Measurements from ENCODE around the gene SLC13A2. TPM values are rescaled to one million over a fixed set of nuclear protein-coding genes. Genes with fewer than 3 reads are reported as not detected.

SLC13A2 gene
- not detected in 2 replicates for total RNA-seq
- polyA plus RNA-seq = not detected in 2 replicates
- not detected in 2 replicates for polyA plus RNA-seq (2011; cell fraction: cytosol; rRNA removed)
- not detected in 2 replicates for polyA plus RNA-seq (2011; cell fraction: nucleus; rRNA removed)
- not detected in 2 replicates for polyA plus RNA-seq (2012)
- polyA minus RNA-seq = not detected in 2 replicates
- polyA minus RNA-seq (2011; cell fraction: cytosol; rRNA and poly(A)+ RNA removed) = not detected
- polyA minus RNA-seq (2011; cell fraction: nucleus; rRNA and poly(A)+ RNA removed) = not detected in 2 replicates
- Bru-seq, nascent RNA = not detected
- BruChase-seq, experiment 1, labeled RNA remaining after a 6-hour chase = not detected
- BruChase-seq, experiment 2, labeled RNA remaining after a 2-hour chase = percentile 4 among the genes with signal in this experiment
- long read RNA-seq = 0 reads

DNA sequence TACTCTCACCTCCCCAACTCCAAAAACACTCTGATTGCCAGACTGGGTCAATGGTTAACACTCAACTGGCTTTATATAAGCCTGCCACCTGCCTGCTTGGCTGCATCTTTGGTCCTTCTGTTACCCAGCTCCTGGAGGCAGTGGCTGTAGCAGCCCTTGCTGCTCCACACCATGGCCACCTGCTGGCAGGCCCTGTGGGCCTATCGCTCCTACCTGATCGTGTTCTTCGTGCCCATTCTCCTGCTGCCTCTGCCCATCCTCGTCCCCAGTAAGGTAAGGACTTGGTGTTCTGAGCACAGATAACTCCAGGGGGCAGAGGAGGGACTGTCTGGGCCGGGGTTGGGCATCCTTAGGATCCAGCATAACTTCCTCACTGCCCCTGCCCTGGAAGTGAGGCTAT lies at the start of gene SLC13A2:
TSS of gene SLC13A2 (plus strand) at position 103 of the 400 bp plus-strand sequence. CDS start at position 172, 69 bp downstream.
- Histone ChIP-seq H4K20me1 (replicated peaks; ENCODE audit: control insufficient read depth, extremely low read depth, insufficient read depth, low read length) (no peaks in the 10 kb centered on the region), H3K36me3 (ENCODE audit: control insufficient read depth in 2 of 2, extremely low read depth in 1 of 2, insufficient read depth in 2 of 2, low read length in 2 of 2) (no peaks in the 10 kb centered on the region), H3K4me2 (ENCODE audit: insufficient read depth, low read length) (no peak within 1 kb of the TSS), H3K9ac (replicated peaks; ENCODE audit: extremely low read depth, insufficient read depth, low read length) (no peak within 1 kb of the TSS), H3K9me1 (replicated peaks; ENCODE audit: control insufficient read depth, extremely low read depth, insufficient read depth, low read length) (no peaks in the 10 kb centered on the region), H3K4me1 (ENCODE audit: control insufficient read depth, extremely low read depth, insufficient read depth, low read length) (no peaks in the 10 kb centered on the region), H3K27me3 (ENCODE audit: control insufficient read depth in 2 of 2, insufficient read depth in 2 of 2, low read length in 2 of 2) (peaks cover 2% of the 10 kb centered on the region in 2 experiments), H3K27ac (ENCODE audit: insufficient read depth, low read depth, low read length) (no peak within 1 kb of the TSS), H3K9me3 (replicated peaks; ENCODE audit: control insufficient read depth, insufficient read depth, low read length) (no peaks in the 10 kb centered on the region), H3K79me2 (ENCODE audit: control insufficient read depth, insufficient read depth, low read length) (no peaks in the 10 kb centered on the region), H3K4me3 (replicated peaks in 1 of 3; ENCODE audit: insufficient read depth in 1 of 3, low read depth in 1 of 3, low read length in 3 of 3) (no peak within 1 kb of the TSS), H2AFZ (ENCODE audit: low read depth, low read length) (no peak within 1 kb of the TSS)
- no TSS peak for BruUV-seq (replicated peaks)
- dilution Hi-C loops (cut with MboI; ENCODE audit: extremely low pct_ligation_motif_present, low sequenced_read_pairs) (no loop called here), intact Hi-C loops (cut with micrococcal nuclease) (no loop called here)
- TF ChIP-seq MYC (IDR thresholded peaks at IDR 0.05; ENCODE audit: low read depth, low read length) (no peak), JUN (IDR thresholded peaks at IDR 0.05; ENCODE audit: borderline replicate concordance, insufficient read depth, insufficient read length, low read depth) (no peak), GATA2 (IDR thresholded peaks at IDR 0.05; ENCODE audit: insufficient read depth, insufficient read length, low read depth, low read length) (no peak), POLR2A (IDR thresholded peaks at IDR 0.05; ENCODE audit: low read depth, low read length) (no peak), MAX (IDR thresholded peaks at IDR 0.05; ENCODE audit: insufficient read depth, insufficient read length) (no peak), FOS (IDR thresholded peaks at IDR 0.05; ENCODE audit: borderline replicate concordance, insufficient read depth, low read length) (no peak), EZH2 (IDR thresholded peaks at IDR 0.05; ENCODE audit: borderline replicate concordance, low read depth, low read length, severe bottlenecking) (no peak), POLR2AphosphoS5 (IDR thresholded peaks at IDR 0.05; ENCODE audit: insufficient read depth, low read depth, low read length) (no peak)
- TF ChIP-seq, protein P1, sequence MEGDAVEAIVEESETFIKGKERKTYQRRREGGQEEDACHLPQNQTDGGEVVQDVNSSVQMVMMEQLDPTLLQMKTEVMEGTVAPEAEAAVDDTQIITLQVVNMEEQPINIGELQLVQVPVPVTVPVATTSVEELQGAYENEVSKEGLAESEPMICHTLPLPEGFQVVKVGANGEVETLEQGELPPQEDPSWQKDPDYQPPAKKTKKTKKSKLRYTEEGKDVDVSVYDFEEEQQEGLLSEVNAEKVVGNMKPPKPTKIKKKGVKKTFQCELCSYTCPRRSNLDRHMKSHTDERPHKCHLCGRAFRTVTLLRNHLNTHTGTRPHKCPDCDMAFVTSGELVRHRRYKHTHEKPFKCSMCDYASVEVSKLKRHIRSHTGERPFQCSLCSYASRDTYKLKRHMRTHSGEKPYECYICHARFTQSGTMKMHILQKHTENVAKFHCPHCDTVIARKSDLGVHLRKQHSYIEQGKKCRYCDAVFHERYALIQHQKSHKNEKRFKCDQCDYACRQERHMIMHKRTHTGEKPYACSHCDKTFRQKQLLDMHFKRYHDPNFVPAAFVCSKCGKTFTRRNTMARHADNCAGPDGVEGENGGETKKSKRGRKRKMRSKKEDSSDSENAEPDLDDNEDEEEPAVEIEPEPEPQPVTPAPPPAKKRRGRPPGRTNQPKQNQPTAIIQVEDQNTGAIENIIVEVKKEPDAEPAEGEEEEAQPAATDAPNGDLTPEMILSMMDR (IDR thresholded peaks at IDR 0.05; ENCODE audit: extremely low read depth in 1 of 2, insufficient read depth in 1 of 2, low read depth in 1 of 2, low read length in 2 of 2) = no peak
- ChIA-PET CTCF (no interaction called here), POLR2A (no interaction called here)
- no peak for FAIRE-seq
- DNase-seq (ENCODE audit: low read depth, low spot score) = no peak
